SK-N-SH treated with all-trans-retinoic acid at 6 μM for 48 hours (cell line): ENCODE results near the gene RAB11FIP3.
A peak's percentile ranks its signal among the peaks of the same experiment; 100 is the strongest.

Experiments
- ATAC-seq: fragments of 200-7000 bp; cut with Tn5 transposase; 3 replicates; pipeline ENCODE4 v1.9.1; 2020; ENCODE audit warnings: mild to moderate bottlenecking, moderate library complexity
- ARNTL ChIP-seq: fragments of 450-650 bp; formaldehyde crosslinking; IDR thresholded peaks from 2 replicates; pipeline ENCODE4 v1.5.0; 2020; ENCODE audit warnings: low read depth, mild to moderate bottlenecking, moderate library complexity, borderline replicate concordance
- BACH2 ChIP-seq: fragments of 250-450 bp; sonication (Bioruptor Pico); IDR thresholded peaks from 2 replicates; pipeline ENCODE4 v1.9.0; 2021; ENCODE audit warnings: mild to moderate bottlenecking, borderline replicate concordance
- CREB5 ChIP-seq: fragments of 250-450 bp; sonication (Bioruptor Pico); IDR thresholded peaks from 2 replicates; pipeline ENCODE4 v1.5.1; 2020; ENCODE audit warnings: low read depth, mild to moderate bottlenecking, moderate library complexity
- CSDC2 ChIP-seq: fragments of 250-450 bp; sonication (Bioruptor Pico); IDR thresholded peaks from 2 replicates; pipeline ENCODE4 v1.5.0; 2020; ENCODE audit warnings: mild to moderate bottlenecking, moderate library complexity
- CSRNP3 ChIP-seq: fragments of 250-450 bp; sonication (Bioruptor Pico); IDR thresholded peaks from 2 replicates; pipeline ENCODE4 v1.5.1; 2021; ENCODE audit warnings: mild to moderate bottlenecking, moderate library complexity
- ESRRG ChIP-seq: fragments of 250-450 bp; sonication (Bioruptor Pico); IDR thresholded peaks from 2 replicates; pipeline ENCODE4 v1.6.1; 2021; ENCODE audit warnings: mild to moderate bottlenecking
- GLIS3 ChIP-seq: fragments of 250-450 bp; sonication (Bioruptor Pico); IDR thresholded peaks from 2 replicates; pipeline ENCODE4 v1.5.0; 2020; ENCODE audit warnings: mild to moderate bottlenecking, moderate library complexity
- ISL1 ChIP-seq: fragments of 250-450 bp; sonication (Bioruptor Pico); IDR thresholded peaks from 2 replicates; pipeline ENCODE4 v2.1.2; 2022; ENCODE audit warnings: mild to moderate bottlenecking, moderate library complexity
- PATZ1 ChIP-seq: fragments of 250-450 bp; sonication (Bioruptor Pico); IDR thresholded peaks from 2 replicates; pipeline ENCODE4 v1.8.0; 2020; ENCODE audit warnings: mild to moderate bottlenecking, moderate library complexity, borderline replicate concordance
- POU6F1 ChIP-seq: fragments of 250-450 bp; sonication (Bioruptor Pico); IDR thresholded peaks from 2 replicates; pipeline ENCODE4 v1.8.0; 2021; ENCODE audit warnings: low read depth, mild to moderate bottlenecking, moderate library complexity, borderline replicate concordance
- PPARA ChIP-seq: fragments of 250-450 bp; sonication (Bioruptor Pico); IDR thresholded peaks from 2 replicates; pipeline ENCODE4 v1.5.0; 2020; ENCODE audit warnings: mild to moderate bottlenecking, borderline replicate concordance
- RARB ChIP-seq: fragments of 250-450 bp; sonication (Bioruptor Pico); IDR thresholded peaks from 2 replicates; pipeline ENCODE4 v1.8.0; 2021; ENCODE audit warnings: mild to moderate bottlenecking, moderate library complexity
- SNAI2 ChIP-seq: fragments of 250-450 bp; sonication (Bioruptor Pico); IDR thresholded peaks from 2 replicates; pipeline ENCODE4 v1.5.0; 2020; ENCODE audit warnings: mild to moderate bottlenecking, moderate library complexity
- TCF4 ChIP-seq: fragments of 250-450 bp; sonication (Bioruptor Pico); IDR thresholded peaks from 2 replicates; pipeline ENCODE4 v1.8.0; 2021; ENCODE audit warnings: mild to moderate bottlenecking, moderate library complexity, borderline replicate concordance
- TOX ChIP-seq: fragments of 250-450 bp; sonication (Bioruptor Pico); IDR thresholded peaks from 2 replicates; pipeline ENCODE4 v1.8.0; 2021; ENCODE audit warnings: mild to moderate bottlenecking, moderate library complexity, borderline replicate concordance
- TSHZ2 ChIP-seq: fragments of 250-450 bp; sonication (Bioruptor Pico); IDR thresholded peaks from 2 replicates; pipeline ENCODE4 v1.5.0; 2020; ENCODE audit warnings: mild to moderate bottlenecking, moderate library complexity
- ZC3H10 ChIP-seq: fragments of 250-450 bp; sonication (Bioruptor Pico); IDR thresholded peaks from 2 replicates; pipeline ENCODE4 v1.5.1; 2021; ENCODE audit warnings: mild to moderate bottlenecking, moderate library complexity
- ZNF565 ChIP-seq: fragments of 450-650 bp; formaldehyde crosslinking; conservative IDR thresholded peaks from 2 replicates; pipeline ENCODE4 v1.5.0; 2020; ENCODE audit warnings: low read depth, mild to moderate bottlenecking, moderate library complexity
- ZNF70 ChIP-seq: fragments of 450-650 bp; formaldehyde crosslinking; IDR thresholded peaks from 2 replicates; pipeline ENCODE4 v1.5.0; 2020; ENCODE audit warnings: mild to moderate bottlenecking, moderate library complexity

RAB11FIP3 gene

GRCh38 chr16:455453-455852, 30.0 kb downstream of the RAB11FIP3 start:
- ATAC-seq, result no peak
- no peak for TF ChIP-seq CSDC2 (CRISPR knock-in tag)

GRCh38 chr16:456891-457483, 31.5 kb downstream of the RAB11FIP3 start:
- ATAC-seq, result peak; percentile 83
- no peak for TF ChIP-seq ISL1 (CRISPR knock-in tag)
- TF ChIP-seq ZNF565 (CRISPR knock-in tag), result no peak
- TF ChIP-seq GLIS3 (CRISPR knock-in tag), result no peak
- no peak for TF ChIP-seq ARNTL (CRISPR knock-in tag)
- TF ChIP-seq CSRNP3, result no peak
- TF ChIP-seq POU6F1 (CRISPR knock-in tag), result no peak
- no peak for TF ChIP-seq TSHZ2 (CRISPR knock-in tag)
- TF ChIP-seq RARB (CRISPR knock-in tag), result no peak
- TF ChIP-seq SNAI2 (CRISPR knock-in tag), result no peak
- no peak for TF ChIP-seq CSDC2 (CRISPR knock-in tag)
- TF ChIP-seq ZNF70 (CRISPR knock-in tag), result no peak
- TF ChIP-seq PPARA, result no peak
- no peak for TF ChIP-seq ZC3H10 (CRISPR knock-in tag)
- no peak for TF ChIP-seq PATZ1
- no peak for TF ChIP-seq BACH2
- no peak for TF ChIP-seq TOX (CRISPR knock-in tag)
- no peak for TF ChIP-seq CREB5 (CRISPR knock-in tag)
- TF ChIP-seq TCF4 (CRISPR knock-in tag), result no peak

- peak; percentile 72 for ATAC-seq
- TF ChIP-seq TSHZ2 (CRISPR knock-in tag), result no peak
- TF ChIP-seq ESRRG (CRISPR knock-in tag), result no peak
- TF ChIP-seq ZNF70 (CRISPR knock-in tag), result no peak
- TF ChIP-seq RARB (CRISPR knock-in tag), result no peak
Measured at GRCh38 chr16:457732-458400, 32.4 kb downstream of the RAB11FIP3 start.
